WI38 (cell line): ENCODE results near the gene SCGB1C1.
A peak's percentile ranks its signal among the peaks of the same experiment; 100 is the strongest.
"Not testable (repeated sequence)": the region's sequence is repeated elsewhere in the genome, so short reads cannot be mapped to it uniquely, and the experiment has no call there.

Experiments
- H3K4me3 ChIP-seq: 2 replicates; pipeline ENCODE4 v1.5.1; 2011; ENCODE audit warnings: low read depth, mild to moderate bottlenecking, control low read depth, low read length
- CTCF ChIP-seq: IDR thresholded peaks from 2 replicates; pipeline ENCODE4 v1.5.1; 2012; ENCODE audit warnings: low read depth, mild to moderate bottlenecking, control low read depth, low read length

SCGB1C1 gene

DNA sequence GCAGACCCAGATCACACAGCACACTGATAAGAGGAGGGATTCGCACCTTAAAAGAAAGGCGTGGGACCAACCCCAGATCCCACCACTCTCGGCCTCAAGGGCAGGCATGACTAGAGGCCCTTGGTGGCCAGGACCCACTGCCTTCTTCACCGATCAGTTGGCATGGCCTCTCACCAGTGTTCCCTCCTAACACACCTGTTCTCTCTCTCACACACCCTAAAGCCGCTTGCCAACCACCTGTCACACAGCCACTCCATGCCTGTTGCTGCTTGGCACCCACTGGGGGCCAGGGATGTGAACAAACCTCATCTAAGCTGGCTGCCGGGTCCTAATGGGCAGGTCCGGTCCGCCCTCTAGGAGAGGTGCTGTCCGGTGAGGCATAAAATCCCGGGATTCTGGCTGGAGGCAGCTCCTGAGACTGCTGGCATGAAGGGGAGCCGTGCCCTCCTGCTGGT lies at the start of gene SCGB1C1:
SCGB1C1 (plus strand) TSS at position 405 of the 455 bp plus-strand sequence; CDS start at position 427, 22 bp downstream.
- H3K4me3 ChIP-seq: not testable (repeated sequence)

DNA sequence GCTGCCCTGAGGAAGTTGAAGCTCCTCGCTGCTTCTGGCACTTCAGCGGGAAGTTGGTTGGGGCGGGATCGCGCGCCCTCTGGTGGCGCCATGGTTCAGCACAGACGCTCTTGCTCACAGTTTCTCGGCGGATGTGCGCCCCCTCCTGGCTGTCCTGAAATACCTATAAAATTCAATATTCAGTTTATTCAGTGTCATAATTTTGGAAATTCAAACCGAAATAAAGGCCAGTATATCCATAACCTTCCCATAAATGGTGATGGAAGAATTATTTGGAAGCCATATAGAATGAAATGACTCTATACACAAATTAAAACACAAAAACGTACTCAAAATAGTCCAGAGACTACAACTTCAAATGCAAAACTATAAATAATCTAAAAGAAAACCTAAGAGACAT lies 12.6 kb upstream of the SCGB1C1 start:
- TF ChIP-seq CTCF: 0 out of 2 replicates have a peak, but pooled peaks have one; percentile 7
- H3K4me3 ChIP-seq: not testable (repeated sequence)

DNA sequence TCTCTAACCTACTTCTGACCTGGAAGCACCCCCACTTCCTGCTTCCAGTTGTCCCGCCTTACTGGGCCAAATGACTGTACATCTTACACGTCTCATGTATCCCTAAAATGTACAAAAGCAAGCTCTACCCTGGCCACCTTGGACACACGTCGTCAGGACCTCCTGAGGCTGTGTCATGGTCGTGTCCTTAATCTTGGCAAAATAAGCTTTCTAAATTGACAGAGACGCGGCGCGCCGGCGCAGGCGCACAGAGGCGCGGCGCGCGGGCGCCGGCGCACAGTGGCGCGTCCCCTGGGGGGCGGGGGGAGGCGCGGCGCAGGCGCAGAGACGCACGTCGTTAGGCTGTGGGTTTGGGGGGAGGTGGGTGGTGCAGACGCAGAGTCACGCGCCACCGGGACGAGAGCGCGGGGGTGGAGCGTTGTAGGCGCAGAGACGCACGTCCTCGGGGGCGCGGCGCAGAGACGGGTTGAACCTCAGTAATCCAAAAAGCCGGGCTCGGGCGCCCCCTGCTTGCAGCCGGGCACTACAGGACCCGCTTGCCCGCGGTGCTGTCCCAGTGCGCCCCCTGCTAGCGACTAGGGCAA lies 3.6 kb upstream of the SCGB1C1 start:
- H3K4me3 ChIP-seq: not testable (repeated sequence)

- peak; percentile 11; the same call in 1 of the 2 replicates for TF ChIP-seq CTCF
- H3K4me3 ChIP-seq: not testable (repeated sequence)
These were observed 3.0 kb upstream of the SCGB1C1 start for GRCh38 chr11:189843-190311.

DNA sequence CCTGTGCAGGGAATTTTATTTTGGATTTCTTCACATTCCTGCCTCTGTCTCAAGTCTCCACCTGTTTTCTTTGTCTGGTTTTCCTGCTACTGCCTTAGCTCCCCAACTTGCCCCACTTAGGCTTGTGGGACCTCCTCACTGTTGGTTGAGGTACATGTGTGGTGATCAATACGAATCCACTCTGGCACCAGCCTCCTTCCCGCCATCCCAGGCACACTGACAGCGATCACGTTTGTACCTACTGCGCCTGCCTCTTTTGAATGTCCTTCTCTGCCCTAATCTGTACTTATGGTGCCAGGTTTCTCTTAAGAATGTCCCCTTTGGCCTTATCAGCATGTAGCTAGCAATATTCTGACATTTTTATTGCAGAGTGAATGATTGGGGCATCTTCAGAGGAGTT lies 2.3 kb upstream of the SCGB1C1 start:
- H3K4me3 ChIP-seq: not testable (repeated sequence)

GRCh38 chr11:191490-192478 lies 1.1 kb upstream of the SCGB1C1 start:
- H3K4me3 ChIP-seq: not testable (repeated sequence)

DNA sequence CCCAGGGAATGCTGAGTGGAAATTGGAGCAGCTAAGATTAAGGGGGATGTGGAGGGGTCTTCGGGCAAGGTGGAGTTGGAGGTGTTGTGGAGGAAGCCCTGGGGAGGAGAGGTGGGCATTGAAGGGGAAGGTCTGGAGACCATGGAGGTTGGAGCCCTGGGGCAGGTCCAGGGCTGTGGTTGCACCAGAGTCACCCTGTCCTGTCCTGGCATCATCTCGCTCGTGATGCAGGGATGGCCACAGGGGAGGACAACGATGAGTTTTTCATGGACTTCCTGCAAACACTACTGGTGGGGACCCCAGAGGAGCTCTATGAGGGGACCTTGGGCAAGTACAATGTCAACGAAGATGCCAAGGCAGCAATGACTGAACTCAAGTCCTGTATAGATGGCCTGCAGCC lies 603 bp downstream of the SCGB1C1 start:
- not testable (repeated sequence) for H3K4me3 ChIP-seq

GRCh38 chr11:196786-197731 lies 4.2 kb downstream of the SCGB1C1 start:
- no peak overlapping the region for H3K4me3 ChIP-seq
- no peak for TF ChIP-seq CTCF

DNA sequence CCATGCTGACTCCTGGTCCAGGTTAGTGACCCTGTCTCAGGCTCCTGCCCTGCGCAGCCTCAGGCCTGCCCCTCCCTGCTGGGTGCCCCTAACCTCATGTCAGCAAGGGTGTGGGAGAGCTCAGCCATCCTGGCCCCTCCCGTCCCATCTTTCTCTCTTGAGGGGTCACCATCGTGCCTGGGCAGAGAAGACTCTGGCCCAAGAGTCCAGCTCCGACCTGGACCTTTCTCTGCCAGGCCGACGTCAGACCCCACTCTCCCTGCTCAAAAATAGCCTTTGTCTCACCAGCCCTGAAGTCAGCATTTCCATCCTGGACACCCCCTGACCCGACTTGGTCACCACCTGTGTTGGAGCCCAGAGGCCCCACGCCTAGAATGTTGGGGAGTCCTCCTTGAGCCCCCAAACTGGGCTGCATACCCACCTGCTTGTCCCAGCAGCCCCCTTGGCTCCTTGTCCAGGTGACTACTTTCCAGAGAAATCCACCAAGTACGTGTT lies 4.9 kb downstream of the SCGB1C1 start:
- no peak for TF ChIP-seq CTCF
- H3K4me3 ChIP-seq: no peak overlapping the region
